WERI-Rb-1 (cell line): ENCODE data around the gene HMCN1.

Experiments used
- DNase-seq: peaks from one replicate; pipeline ENCODE4 v3.0.0-alpha.2; 2020
- H3K27ac ChIP-seq: fragments of 250-450 bp; sonication (Bioruptor Pico); 2 replicates; pipeline ENCODE4 v1.5.1; 2020; ENCODE audit warnings: mild to moderate bottlenecking, moderate library complexity
- H3K27me3 ChIP-seq: fragments of 250-450 bp; sonication (Bioruptor Pico); 2 replicates; pipeline ENCODE4 v1.5.1; 2021; ENCODE audit warnings: mild to moderate bottlenecking, low read depth, moderate library complexity; ENCODE audit not compliant: insufficient read depth, severe bottlenecking
- H3K36me3 ChIP-seq: fragments of 250-450 bp; sonication (Bioruptor Pico); 2 replicates; pipeline ENCODE4 v1.5.1; 2020; ENCODE audit warnings: mild to moderate bottlenecking, moderate library complexity
- H3K4me3 ChIP-seq: 2 replicates; pipeline ENCODE4 v1.5.1; 2011; ENCODE audit warnings: low read depth, mild to moderate bottlenecking, control low read depth, low read length
- H3K9me3 ChIP-seq: fragments of 250-450 bp; sonication (Bioruptor Pico); 2 replicates; pipeline ENCODE4 v1.5.1; 2021; ENCODE audit warnings: mild to moderate bottlenecking, moderate library complexity; ENCODE audit not compliant: severe bottlenecking
- TF ChIP-seq, protein P1 (sequence below): IDR thresholded peaks from 2 replicates; pipeline ENCODE4 v1.5.1; 2011; ENCODE audit warnings: low read depth, mild to moderate bottlenecking, control low read depth, inconsistent platforms, low read length

The HMCN1 gene

DNA sequence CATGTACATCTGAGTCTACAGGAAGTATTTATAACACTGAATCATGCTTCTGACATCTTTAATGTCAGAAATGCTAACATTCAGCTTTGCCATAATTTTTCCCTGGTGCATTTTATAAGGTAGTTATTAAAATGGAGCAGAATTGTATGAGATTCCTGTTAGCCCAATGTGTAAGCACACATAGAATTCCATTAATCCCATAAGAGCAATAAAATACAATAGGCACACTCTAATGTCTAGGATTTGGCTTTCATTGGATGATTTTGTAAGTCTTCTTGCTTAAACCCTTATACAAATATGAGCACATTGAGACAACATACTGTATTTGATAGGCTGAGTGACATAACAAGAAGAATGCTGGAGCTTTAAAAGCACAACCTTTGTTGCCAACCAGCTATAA is 256.4 kb downstream of the HMCN1 start:
- TF ChIP-seq, protein P1, sequence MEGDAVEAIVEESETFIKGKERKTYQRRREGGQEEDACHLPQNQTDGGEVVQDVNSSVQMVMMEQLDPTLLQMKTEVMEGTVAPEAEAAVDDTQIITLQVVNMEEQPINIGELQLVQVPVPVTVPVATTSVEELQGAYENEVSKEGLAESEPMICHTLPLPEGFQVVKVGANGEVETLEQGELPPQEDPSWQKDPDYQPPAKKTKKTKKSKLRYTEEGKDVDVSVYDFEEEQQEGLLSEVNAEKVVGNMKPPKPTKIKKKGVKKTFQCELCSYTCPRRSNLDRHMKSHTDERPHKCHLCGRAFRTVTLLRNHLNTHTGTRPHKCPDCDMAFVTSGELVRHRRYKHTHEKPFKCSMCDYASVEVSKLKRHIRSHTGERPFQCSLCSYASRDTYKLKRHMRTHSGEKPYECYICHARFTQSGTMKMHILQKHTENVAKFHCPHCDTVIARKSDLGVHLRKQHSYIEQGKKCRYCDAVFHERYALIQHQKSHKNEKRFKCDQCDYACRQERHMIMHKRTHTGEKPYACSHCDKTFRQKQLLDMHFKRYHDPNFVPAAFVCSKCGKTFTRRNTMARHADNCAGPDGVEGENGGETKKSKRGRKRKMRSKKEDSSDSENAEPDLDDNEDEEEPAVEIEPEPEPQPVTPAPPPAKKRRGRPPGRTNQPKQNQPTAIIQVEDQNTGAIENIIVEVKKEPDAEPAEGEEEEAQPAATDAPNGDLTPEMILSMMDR = no peak
- no peaks in the 10 kb centered on the region for H3K36me3 ChIP-seq

DNA sequence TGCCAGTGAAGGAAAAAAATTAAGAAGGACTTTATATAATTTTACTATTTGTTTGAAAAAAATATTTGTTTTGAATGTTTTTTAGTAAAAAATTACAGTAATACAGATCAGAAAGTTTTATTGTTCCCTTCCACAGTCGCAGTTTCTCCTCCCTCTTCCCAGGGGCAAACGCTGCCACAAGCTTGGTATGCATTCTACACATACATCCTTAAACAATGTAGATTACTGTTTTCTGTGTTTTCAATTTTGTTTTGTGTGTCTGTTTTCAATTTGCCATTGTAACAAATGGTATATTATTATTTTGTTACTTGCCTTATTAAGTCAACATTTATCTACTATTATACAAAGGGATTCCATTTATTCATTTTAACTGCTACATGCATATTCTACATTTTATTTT is 257.1 kb downstream of the HMCN1 start:
- Histone ChIP-seq H3K4me3 (no peak overlapping the region), H3K36me3 (no peaks in the 10 kb centered on the region), H3K27me3 (no peaks in the 10 kb centered on the region), H3K27ac (no peak overlapping the region), H3K9me3 (no peaks in the 10 kb centered on the region)
- TF ChIP-seq, protein P1 = no peak
- DNase-seq = no peak

More for the DNA sequence above, 256.4 kb downstream of the HMCN1 start:
- Histone ChIP-seq H3K27me3 (no peaks in the 10 kb centered on the region), H3K27ac (no peak overlapping the region), H3K4me3 (no peak overlapping the region), H3K9me3 (no peaks in the 10 kb centered on the region)
- DNase-seq = no peak

DNA sequence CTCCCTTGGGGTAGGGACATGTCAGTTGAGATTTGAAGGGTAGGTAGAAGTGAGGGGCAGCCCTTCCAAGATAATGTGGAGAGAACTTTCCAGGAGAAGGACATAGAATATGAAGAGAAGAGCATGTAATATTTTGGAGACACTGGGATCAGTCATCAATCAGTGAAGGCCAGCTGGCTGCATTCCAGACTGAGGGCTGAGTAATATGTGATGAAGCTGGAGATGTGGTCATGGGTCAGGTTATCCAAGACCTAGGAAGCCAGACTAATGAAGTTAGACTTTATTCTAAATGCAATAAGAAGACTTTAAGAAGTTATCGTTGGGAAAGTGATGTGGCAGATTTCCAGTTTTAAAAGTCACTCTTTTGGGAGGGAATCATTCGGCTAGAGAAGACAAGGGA is 262.0 kb downstream of the HMCN1 start:
- DNase-seq = no peak
- TF ChIP-seq, protein P1 = no peak
- Histone ChIP-seq H3K27ac (no peak overlapping the region), H3K4me3 (no peak overlapping the region), H3K36me3 (no peaks in the 10 kb centered on the region), H3K27me3 (no peaks in the 10 kb centered on the region), H3K9me3 (no peaks in the 10 kb centered on the region)

GRCh38 chr1:185998391-185998790 is 264.2 kb downstream of the HMCN1 start:
- TF ChIP-seq, protein P1 = peak; percentile 49; the same call in 1 of the 2 replicates
- no peaks in the 10 kb centered on the region for H3K9me3 ChIP-seq
- peak; percentile 33 for DNase-seq
- no peaks in the 10 kb centered on the region for H3K36me3 ChIP-seq
- H3K4me3 ChIP-seq = no peak overlapping the region
- H3K27me3 ChIP-seq = no peaks in the 10 kb centered on the region
- no peak overlapping the region for H3K27ac ChIP-seq

DNA sequence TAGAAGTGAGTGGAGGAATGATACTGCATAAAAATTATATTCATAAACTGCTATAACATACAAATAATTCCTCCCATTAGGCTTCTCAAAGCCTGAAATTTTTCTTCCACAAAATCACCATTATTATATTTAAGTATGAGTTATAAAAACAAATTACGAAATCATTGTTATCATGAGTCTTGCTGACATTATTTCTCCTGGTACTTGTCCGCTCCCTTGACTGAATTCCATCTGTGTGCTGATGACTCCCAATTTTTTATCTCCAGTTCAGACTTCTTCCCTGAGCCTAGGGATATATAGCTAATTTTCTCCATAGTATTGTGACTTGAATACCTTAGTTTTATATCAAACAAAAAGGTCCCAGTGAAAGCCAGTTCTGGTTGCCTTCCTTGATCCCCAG is 268.2 kb downstream of the HMCN1 start:
- Histone ChIP-seq H3K4me3 (no peak overlapping the region), H3K27ac (no peak overlapping the region), H3K9me3 (no peaks in the 10 kb centered on the region), H3K27me3 (no peaks in the 10 kb centered on the region), H3K36me3 (no peaks in the 10 kb centered on the region)
- DNase-seq = no peak
- TF ChIP-seq, protein P1 = no peak

GRCh38 chr1:186009039-186009737 is 275.0 kb downstream of the HMCN1 start:
- TF ChIP-seq, protein P1 = no peak
- Histone ChIP-seq H3K27ac (no peak overlapping the region), H3K4me3 (no peak overlapping the region), H3K36me3 (no peaks in the 10 kb centered on the region), H3K27me3 (no peaks in the 10 kb centered on the region), H3K9me3 (no peaks in the 10 kb centered on the region)
- DNase-seq = no peak
